ENCODE measurements around the gene DHFR2.
A peak's percentile ranks its signal among the peaks of the same experiment; 100 is the strongest.
"Not testable (repeated sequence)": the region's sequence is repeated elsewhere in the genome, so short reads cannot be mapped to it uniquely, and the experiment has no call there.

Gene DHFR2

GRCh38 chr3:94095111-94095510 lies 32.4 kb upstream of the DHFR2 start:
- DNase-seq (ENCODE audit: low read depth), result no peak
- H3K4me3 ChIP-seq (ENCODE audit: low read depth, low read length), result no peak overlapping the region
- no peak for TF ChIP-seq CTCF (IDR thresholded peaks at IDR 0.05; ENCODE audit: insufficient read depth, low read depth, low read length, missing control alignments)

- TF ChIP-seq CTCF (IDR thresholded peaks at IDR 0.05; ENCODE audit: insufficient read depth, low read depth, low read length, missing control alignments), result no peak
- H3K4me3 ChIP-seq (ENCODE audit: low read depth, low read length), result no peak overlapping the region
- no peak for DNase-seq (ENCODE audit: low read depth)
Observed at GRCh38 chr3:94093151-94093550, 30.4 kb upstream of the DHFR2 start.

- no peak for TF ChIP-seq CTCF (IDR thresholded peaks at IDR 0.05; ENCODE audit: insufficient read depth, low read depth, low read length, missing control alignments)
- no peak for DNase-seq (ENCODE audit: low read depth)
- no peak overlapping the region for H3K4me3 ChIP-seq (ENCODE audit: low read depth, low read length)
Observed at GRCh38 chr3:94092086-94092485, 29.4 kb upstream of the DHFR2 start.

GRCh38 chr3:94089126-94089525 lies 26.4 kb upstream of the DHFR2 start:
- no peak for TF ChIP-seq CTCF (IDR thresholded peaks at IDR 0.05; ENCODE audit: insufficient read depth, low read depth, low read length, missing control alignments)
- no peak overlapping the region for H3K4me3 ChIP-seq (ENCODE audit: low read depth, low read length)
- no peak for DNase-seq (ENCODE audit: low read depth)

GRCh38 chr3:94083261-94083660 lies 20.5 kb upstream of the DHFR2 start:
- peak; percentile 35 for DNase-seq (ENCODE audit: low read depth)
- H3K4me3 ChIP-seq (ENCODE audit: low read depth, low read length), result no peak overlapping the region
- no peak for TF ChIP-seq CTCF (IDR thresholded peaks at IDR 0.05; ENCODE audit: insufficient read depth, low read depth, low read length, missing control alignments)

GRCh38 chr3:94082391-94082937 lies 19.7 kb upstream of the DHFR2 start:
- TF ChIP-seq CTCF (IDR thresholded peaks at IDR 0.05; ENCODE audit: insufficient read depth, low read depth, low read length, missing control alignments), result no peak
- H3K4me3 ChIP-seq (ENCODE audit: low read depth, low read length), result no peak overlapping the region
- no peak for DNase-seq (ENCODE audit: low read depth)

- no peak overlapping the region for H3K4me3 ChIP-seq (ENCODE audit: low read depth, low read length)
- DNase-seq (ENCODE audit: low read depth), result no peak
- TF ChIP-seq CTCF (IDR thresholded peaks at IDR 0.05; ENCODE audit: insufficient read depth, low read depth, low read length, missing control alignments), result no peak
Observed at GRCh38 chr3:94081884-94082283, 19.2 kb upstream of the DHFR2 start.

GRCh38 chr3:94080552-94080951 lies 17.8 kb upstream of the DHFR2 start:
- not testable (repeated sequence) for H3K4me3 ChIP-seq (ENCODE audit: low read depth, low read length); DNase-seq (ENCODE audit: low read depth)

Data from GM12865 (cell line).